Right lobe of liver (tissue), 4 donors: ENCODE results near the gene LDLRAD4.

ENCODE experiments used
- CTCF ChIP-seq, 4 donors: fragments of 200-600 bp in 3 of 4; fragments of 450-650 bp in 1 of 4; IDR thresholded peaks; one replicate each; pipeline versions ENCODE4 v1.5.1 to v1.8.0; 2016 to 2022; ENCODE audit warnings: antibody characterized with exemption in 4 of 4, mild to moderate bottlenecking in 2 of 4
- POLR2A ChIP-seq: fragments of 450-650 bp; IDR thresholded peaks from one replicate; pipeline ENCODE4 v1.6.1; 2017; ENCODE audit warnings: antibody characterized with exemption, mild to moderate bottlenecking
- donor health status: DM: no; HTN: no; CAD: no.
- donor health status: DM: no; HTN: no; CAD: no.
- donor health status: DM: no; HTN: yes; CAD: no.

DNA sequence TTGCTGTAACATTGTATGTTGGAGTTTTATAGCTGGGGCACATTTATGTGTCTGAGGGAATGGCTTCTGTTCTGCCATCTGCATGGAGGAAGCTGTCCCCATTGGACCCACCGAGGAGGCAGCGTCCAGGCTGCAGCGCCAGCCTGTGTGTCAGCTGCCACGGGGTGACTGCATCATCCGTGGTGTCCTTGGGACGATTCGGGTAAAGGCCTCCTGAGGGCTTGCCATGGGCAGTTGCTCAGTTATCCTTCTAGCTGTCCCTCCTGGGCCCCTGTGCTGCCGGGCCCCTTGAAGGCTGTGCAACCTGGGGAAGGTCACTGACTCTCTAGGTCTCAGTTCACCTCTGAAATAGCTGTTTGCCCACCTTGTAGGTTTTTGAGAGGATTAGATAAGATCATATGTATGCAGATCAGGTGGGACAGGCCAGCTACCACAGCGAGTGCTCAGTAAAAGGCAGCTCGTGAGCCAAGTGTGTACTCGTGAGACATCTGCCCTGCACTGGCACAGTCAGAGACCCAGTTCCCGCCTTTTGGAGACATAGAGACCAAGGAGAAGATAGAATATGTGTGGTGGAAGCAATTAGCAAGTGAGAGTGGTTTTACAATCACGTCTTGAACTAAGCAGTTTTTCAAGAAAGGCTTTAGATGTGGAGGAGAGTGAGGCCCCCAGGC lies 10.6 kb downstream of the LDLRAD4 start:
- TF ChIP-seq CTCF (IDR thresholded peaks at IDR 0.05) (no peak), POLR2A (no peak)
